Duodenal mucosa (tissue), 2 donors: ENCODE data around the gene PIN1.

Source experiments
- H3K27ac ChIP-seq: one replicate; pipeline ENCODE4 v1.7.0; 2013; ENCODE audit warnings: low read depth, low read length
- H3K27me3 ChIP-seq, 2 donors: one replicate each; pipeline ENCODE4 v1.7.0; 2013; ENCODE audit warnings: low read length in 2 of 2, control low read depth in 1 of 2; ENCODE audit not compliant: insufficient read depth in 2 of 2, control insufficient read depth in 1 of 2
- H3K36me3 ChIP-seq, 2 donors: one replicate each; pipeline ENCODE4 v1.7.0; 2013; ENCODE audit warnings: low read length in 2 of 2, control low read depth in 1 of 2; ENCODE audit not compliant: insufficient read depth in 2 of 2, control insufficient read depth in 1 of 2
- H3K4me1 ChIP-seq, 2 donors: one replicate each; pipeline ENCODE4 v1.7.0; 2013; ENCODE audit warnings: low read length in 2 of 2, control low read depth in 1 of 2; ENCODE audit not compliant: insufficient read depth in 2 of 2, control insufficient read depth in 1 of 2
- H3K4me3 ChIP-seq, 2 donors: one replicate each; pipeline ENCODE4 v1.7.0; 2013; ENCODE audit warnings: low read length in 2 of 2, low read depth in 1 of 2
- H3K9ac ChIP-seq, 2 donors: one replicate each; pipeline ENCODE4 v1.7.0; 2013; ENCODE audit warnings: low read length in 2 of 2, low read depth in 1 of 2
- H3K9me3 ChIP-seq, 2 donors: one replicate each; pipeline ENCODE4 v1.7.0; 2013; ENCODE audit warnings: low read length in 2 of 2, control low read depth in 1 of 2; ENCODE audit not compliant: control insufficient read depth in 1 of 2

The PIN1 gene

DNA sequence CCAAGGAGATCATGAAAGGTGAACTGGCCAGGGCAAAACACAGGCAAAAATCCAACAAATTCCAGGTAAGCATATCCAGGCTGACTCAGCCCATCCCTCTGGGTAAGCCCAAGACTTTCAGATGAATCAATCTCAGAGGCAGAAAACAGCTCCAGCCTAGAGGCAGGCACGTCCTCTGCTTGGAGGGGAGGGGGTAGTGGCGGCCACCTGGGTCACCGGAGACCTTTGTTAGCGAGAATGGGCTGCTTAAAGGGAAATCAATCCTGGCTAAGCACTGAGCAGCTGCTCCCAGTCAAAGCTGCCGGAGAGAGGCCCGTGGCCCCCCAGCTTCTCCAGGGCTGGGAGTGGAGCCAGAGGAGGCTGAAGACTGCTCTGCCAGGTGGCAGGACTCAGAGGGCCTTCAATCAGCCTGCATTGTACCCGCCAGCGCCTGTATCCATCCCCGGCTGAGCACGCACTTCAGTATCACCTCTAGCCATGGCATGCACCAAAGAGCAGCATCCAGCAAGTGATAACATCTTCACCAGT is 48.2 kb downstream of the PIN1 start:
- no peak overlapping the region for H3K4me3 ChIP-seq
- H3K4me1 ChIP-seq: no peaks in the 10 kb centered on the region
- no peak overlapping the region for H3K27ac ChIP-seq
- peaks cover 0 to 3% of the 10 kb centered on the region in 2 donors for H3K27me3 ChIP-seq
- H3K9ac ChIP-seq: no peak overlapping the region
- H3K9me3 ChIP-seq: no peaks in the 10 kb centered on the region
- no peaks in the 10 kb centered on the region for H3K36me3 ChIP-seq

- no peak overlapping the region for H3K9ac ChIP-seq
- no peaks in the 10 kb centered on the region for H3K4me1 ChIP-seq
- no peaks in the 10 kb centered on the region for H3K36me3 ChIP-seq
- H3K27ac ChIP-seq: no peak overlapping the region
- no peaks in the 10 kb centered on the region for H3K9me3 ChIP-seq
- no peak overlapping the region for H3K4me3 ChIP-seq
- peaks cover 0 to 3% of the 10 kb centered on the region in 2 donors for H3K27me3 ChIP-seq
Observed at GRCh38 chr19:9883764-9884163, 48.6 kb downstream of the PIN1 start.

DNA sequence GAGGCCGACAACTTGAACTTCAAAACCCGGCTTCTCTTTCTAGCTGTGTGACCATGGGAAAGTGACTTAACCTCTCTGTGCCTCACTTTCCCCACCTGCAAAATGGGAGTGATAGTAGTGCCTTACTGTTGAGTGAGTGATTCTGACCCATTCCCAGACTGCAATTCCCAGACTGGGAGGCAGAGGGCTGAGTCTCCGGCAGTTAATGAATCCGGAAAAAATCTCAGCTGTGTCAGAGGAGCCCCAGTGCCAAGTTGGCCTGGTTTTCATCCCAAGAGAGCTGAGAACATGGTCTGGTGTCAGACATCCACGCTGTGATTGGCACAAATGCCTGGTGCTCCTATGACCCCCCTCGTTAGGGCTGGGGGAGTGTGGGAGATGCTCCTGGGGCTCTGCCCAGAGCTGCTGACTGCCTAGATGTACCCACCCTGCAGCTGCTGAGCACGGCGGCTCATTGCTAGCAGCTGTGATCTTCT is 50.0 kb downstream of the PIN1 start:
- H3K4me1 ChIP-seq: no peaks in the 10 kb centered on the region
- H3K27me3 ChIP-seq: peaks cover 0 to 3% of the 10 kb centered on the region in 2 donors
- H3K27ac ChIP-seq: no peak overlapping the region
- H3K4me3 ChIP-seq: no peak overlapping the region
- H3K9ac ChIP-seq: no peak overlapping the region
- no peaks in the 10 kb centered on the region for H3K9me3 ChIP-seq
- no peaks in the 10 kb centered on the region for H3K36me3 ChIP-seq

DNA sequence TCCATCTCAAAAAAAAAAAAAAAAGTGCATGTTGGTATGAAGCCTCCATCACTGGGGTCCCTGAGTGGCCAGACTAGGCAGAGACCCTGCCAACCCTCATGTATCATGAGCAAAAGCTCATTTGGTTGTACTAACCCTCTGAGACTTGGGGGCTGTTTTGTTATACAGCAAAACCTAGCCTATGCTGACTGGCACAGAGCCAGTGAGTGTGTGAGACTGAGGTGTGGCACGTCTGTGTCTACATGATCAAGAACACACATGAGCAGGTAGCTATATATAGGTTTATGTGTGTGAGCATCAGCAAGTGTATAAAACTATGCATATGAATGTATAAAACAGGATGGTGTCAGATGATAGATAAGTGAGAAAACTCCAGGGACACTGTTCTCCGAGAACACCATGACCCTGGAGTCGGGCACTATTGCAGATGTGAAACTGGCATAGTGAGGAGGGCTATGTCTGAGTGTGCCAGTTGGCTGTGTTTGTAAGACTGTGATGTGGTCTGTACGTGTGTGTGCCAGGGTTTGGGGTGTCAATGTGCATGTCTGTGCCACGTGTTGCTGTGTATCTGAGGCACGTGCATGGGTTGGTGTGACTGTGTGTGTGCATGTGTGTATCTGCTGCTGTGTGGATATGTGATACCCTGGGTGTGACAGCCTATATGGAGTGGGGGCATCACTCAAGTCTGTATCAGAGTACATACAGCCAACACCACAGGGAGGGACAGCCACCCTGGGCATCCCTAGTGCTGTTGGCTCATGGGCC is 56.7 kb downstream of the PIN1 start:
- Histone ChIP-seq H3K4me3 (no peak overlapping the region), H3K27ac (no peak overlapping the region), H3K9me3 (no peaks in the 10 kb centered on the region), H3K9ac (no peak overlapping the region), H3K27me3 (no peaks in the 10 kb centered on the region), H3K36me3 (no peaks in the 10 kb centered on the region), H3K4me1 (no peaks in the 10 kb centered on the region)
